ENCODE measurements around the gene EIPR1. TPM values are rescaled to one million over a fixed set of nuclear protein-coding genes. Genes with fewer than 3 reads are reported as not detected.

The EIPR1 gene
- total RNA-seq, 1 donor from 2014 or later, result 25.9 TPM

DNA sequence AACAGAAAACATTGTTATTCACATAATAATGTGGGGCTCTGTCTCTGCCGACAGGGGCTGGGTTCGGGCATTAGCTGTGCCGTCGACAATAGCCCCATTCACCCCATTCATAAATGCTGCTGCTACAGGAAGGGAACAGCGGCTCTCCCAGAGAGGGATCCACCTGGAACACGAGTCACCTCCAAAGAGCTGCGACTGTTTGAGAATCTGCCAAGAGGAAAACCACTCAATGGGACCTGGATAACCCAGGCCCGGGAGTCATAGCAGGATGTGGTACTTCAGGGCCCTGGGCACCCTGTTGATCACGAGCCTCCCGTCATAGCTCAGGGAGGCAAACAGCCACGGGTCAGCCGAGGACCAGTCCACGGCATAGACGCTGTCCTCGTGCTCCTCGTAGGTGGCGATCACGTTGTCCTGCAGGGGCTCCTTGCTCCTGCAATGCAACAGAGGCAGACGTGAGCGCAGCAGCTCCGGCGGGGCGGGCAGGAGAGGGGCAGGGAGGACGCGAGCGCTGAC, 188.5 kb downstream of the EIPR1 start:
- ATAC-seq, result no peak

DNA sequence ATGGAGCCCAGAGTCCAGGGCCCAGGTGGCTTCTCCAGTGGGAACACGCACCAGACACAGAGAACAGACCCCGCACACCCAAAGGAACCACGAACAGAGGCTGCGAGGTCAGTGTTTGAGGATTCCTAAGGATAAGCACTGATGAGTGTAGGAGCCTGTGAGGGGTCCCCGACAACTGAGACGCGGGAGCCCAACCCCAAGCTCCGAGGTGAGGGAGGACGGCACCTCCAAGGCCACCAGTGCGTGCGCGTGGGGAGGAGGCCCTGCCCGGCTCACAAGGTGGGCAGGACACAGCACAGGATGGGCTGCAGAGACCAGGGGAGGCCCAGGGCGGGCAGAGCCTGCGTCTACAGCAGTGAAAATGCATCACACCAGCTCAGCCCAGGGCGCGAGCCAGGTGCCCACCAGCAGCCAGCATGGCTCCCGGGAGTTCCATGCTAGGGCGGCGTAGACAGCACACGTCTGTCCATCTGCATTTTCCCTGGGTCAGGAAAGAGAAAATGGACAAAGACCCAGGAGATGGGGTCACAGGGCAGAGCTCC, 189.1 kb downstream of the EIPR1 start:
- no peak for ATAC-seq

DNA sequence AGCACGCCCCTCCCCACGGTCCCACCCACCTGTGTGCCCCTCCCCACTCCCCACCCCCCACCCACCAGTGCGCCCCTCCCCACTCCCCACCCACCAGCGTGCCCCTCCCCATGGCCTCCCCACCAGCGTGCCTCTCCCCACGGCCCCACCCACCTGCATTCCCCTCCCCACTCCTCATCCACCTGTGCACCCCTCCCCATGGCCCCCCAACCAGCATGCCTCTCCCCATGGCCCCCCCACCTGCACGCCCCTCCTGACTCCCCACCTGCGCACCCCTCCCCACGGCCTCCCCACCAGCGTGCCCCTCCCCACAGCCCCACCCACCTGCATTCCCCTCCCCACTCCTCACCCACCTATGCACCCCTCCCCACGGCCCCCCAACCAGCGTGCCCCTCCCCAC, 190.2 kb downstream of the EIPR1 start:
- ATAC-seq, result no peak

DNA sequence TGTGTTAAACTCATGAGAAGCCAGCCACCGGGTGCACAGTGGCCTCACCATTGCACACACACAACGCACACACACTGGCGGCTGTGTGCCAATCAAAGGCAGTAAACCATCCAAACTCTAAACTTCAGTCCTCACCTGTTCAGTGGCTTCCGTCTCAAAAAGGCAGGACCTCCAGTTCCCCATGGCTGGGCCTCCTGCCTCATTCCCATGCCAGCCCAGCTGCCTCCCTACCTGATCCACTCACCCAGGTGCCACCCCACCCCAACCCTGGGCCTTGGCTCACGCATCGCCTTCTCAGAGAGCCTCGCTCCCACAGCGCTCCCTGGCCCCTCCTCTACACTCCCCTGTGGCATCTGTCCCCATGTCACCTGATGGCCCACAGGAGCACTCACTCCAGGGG, 190.9 kb downstream of the EIPR1 start:
- no peak for ATAC-seq

DNA sequence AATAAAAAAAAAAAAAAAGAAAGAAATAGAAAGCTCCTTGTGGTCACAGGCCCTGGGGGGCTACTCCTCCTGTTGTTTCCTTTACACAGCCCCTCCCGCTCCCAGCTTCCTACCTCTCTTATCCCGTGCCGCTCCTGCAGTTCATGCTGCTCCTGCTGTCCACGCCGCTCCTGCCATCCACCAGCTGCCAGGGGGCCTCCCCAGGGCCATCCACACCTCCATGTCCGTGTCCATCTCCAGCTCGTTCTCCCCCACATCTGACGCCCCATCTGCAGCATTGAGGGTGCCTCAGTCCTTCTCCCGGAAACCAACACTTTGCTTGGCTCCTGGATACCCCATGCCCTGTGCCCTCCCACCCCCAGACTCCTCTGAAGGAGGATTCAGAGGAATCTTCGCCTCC, 191.7 kb downstream of the EIPR1 start:
- ATAC-seq, result no peak

DNA sequence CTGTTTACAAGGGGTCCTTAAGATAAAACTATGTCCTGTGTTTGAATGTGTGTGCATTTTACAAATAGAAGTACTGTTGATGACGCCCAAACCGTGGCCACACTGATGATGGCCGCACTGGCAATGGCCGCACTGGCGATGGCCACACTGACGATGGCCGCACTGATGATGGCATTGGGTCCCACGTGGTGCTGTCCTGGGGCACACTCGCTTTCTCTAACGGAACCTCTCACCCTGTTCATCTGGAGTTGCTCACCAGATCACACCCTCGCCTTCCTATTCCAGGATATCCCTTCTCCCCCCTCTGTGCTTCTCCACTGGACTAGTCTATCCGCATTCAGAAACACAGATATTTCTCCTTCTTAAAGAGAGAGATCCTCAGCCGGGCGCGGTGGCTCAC, 192.4 kb downstream of the EIPR1 start:
- no peak for ATAC-seq

DNA sequence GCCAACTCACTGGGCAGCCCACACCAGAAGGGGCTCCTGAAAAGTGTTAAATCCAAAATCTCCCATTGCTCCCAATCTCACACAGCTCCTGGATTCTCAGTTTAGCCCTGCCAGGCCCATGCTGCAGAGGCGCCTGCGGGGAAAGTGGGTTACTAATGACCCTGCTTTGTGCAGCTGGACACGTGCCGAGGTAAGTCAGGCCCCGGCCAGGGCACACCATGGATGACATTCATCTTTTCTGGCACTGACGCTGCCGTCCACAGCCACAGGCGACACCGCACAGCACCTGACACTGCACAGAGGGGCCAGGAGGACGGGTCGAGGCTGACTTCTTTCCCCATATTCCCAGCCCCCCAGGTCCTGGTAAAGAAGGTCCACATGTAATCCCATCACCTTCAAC, 193.5 kb downstream of the EIPR1 start:
- ATAC-seq, result no peak

DNA sequence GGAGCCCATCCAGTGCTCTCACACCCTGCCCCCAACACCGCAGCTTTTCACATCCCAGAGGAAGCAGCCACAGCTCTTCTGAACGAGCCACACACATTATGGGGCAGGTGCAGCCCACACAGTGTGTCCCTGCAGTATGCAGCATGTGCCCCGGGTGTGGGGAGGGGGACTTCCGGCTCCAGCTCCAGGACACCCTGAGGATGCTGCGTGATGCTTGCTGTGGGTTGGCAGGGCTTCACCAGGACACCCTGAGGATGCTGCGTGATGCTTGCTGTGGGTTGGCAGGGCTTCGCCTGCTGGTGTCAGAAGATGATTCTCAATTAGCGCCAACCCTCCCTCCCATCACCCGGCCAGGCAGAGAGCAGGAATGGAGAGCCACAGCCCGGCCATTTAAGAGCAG, 193.9 kb downstream of the EIPR1 start:
- no peak for ATAC-seq

DNA sequence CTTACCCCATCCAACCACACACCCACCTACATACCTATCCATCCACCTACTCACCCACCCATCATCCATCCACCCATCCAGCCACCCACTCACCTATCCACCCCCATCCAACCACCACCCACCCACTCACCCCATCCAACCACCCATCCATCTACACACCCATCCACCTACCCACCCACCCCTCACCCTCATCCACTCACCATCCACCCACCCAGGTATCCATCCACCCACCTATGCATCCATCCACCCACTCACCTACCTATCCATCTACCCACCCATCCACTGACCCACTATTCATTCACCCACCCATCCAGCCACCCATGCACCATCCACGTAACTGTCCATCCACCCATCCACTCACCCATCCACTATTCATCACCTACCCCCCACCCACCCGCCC, 194.8 kb downstream of the EIPR1 start:
- no peak for ATAC-seq

DNA sequence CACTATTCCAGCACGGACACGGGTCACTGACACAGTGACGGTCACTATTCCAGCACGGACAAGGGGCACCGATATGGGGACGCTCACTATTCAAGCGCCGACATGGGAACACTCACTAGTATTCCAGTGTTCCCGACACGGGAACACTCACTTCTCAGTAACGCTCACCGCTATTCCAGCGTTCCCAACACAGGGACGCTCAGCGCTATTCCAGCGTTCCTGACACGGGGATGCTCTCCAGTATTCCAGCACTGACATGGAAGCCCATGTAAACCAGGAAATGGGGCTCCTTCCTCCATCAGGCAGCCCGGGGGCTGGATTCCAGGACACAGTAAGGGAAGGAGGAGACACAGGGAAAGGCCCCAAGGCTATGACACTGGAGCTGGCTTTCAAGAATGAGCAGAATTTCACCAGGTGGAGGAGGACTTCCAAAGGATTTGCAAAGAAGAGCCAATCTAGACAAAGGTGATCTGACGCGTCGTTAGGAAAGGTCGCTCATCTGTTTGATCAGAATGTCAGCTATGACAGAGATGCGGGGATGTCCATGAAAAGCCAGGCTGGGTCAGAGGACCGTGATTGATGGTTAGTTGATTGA, 196.1 kb downstream of the EIPR1 start:
- no peak for ATAC-seq

DNA sequence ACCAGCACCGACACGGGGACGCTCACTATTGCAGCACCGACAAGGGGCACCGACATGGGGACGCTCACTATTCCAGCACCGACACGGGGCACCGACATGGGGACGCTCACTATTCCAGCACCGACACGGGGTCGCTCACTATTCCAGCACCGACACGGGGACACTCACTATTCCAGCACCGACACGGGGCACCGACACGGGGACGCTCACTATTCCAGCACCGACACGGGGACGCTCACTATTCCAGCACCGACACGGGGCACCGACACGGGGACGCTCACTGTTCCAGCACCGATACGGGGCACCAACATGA, 196.8 kb downstream of the EIPR1 start:
- peak; percentile 5 for ATAC-seq

DNA sequence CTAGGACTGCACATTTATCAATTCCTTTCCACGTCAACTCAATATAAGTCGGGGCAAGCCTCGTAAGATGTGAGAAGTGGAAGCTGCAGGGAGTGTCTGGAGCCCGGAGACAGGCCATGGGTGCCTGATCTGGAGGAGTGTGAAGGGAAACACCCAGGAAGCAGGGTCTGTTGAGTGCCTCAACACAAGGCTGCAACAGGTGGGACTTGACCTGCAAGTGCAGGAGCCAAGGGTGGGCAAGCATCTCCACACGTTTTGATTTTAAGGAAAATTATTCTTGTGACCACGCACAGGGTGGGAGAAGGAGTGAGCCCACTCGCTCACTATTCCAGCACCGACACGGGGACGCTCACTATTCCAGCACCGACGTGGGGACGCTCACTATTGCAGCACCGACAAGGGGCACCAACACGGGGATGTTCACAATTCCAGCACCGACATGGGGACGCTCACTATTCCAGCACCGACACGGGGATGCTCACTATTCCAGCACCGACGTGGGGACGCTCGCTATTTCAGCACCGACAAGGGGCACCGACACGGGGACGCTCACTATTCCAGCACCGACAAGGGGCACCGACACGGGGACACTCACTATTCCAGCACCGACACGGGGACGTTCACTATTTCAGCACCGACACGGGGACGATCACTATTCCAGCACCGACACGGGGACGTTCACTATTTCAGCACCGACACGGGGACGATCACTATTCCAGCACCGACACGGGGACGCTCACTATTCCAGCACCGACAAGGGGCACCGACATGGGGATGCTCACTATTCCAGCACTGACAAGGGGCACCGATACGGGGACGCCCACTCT, 197.3 kb downstream of the EIPR1 start:
- peak; percentile 13 for ATAC-seq

DNA sequence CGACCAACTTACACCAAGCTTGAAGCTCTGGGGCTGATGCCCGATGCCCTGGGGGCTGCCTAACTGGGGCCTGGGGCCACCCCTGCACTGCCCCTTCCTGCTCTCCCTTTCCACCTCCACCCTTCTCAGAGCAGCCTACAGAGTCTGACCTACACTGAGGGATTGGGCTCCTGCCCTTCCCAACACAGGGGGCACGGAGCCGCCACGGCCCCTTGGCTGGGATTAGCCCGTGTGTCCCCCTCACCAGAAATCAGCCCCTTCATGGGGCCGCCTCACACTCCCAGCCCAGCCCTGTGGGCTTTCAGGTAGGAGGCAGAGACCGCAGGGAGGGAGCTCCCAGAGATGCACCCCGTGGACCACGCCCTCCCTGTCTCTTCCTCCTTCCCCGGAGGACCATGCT, 198.0 kb downstream of the EIPR1 start:
- no peak for ATAC-seq

DNA sequence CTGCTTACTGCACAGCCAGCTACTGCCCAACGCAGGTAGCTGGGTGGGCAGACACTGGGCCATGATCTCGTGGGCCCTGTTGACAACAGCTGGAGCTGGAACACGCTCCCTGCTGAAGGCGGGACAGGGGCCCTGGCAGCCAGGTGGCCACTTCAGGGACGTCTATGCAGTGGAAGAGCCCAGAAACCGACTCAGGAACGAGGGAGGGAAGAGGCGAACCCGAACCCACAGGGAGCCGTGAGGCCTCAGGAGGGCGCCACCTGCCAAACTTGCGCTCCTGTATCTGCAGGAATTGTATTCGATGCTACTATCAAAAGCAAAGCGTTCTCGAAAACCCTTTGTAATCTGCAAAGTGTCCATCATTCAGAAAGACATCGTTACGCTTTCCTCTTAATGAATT, 198.4 kb downstream of the EIPR1 start:
- no peak for ATAC-seq

DNA sequence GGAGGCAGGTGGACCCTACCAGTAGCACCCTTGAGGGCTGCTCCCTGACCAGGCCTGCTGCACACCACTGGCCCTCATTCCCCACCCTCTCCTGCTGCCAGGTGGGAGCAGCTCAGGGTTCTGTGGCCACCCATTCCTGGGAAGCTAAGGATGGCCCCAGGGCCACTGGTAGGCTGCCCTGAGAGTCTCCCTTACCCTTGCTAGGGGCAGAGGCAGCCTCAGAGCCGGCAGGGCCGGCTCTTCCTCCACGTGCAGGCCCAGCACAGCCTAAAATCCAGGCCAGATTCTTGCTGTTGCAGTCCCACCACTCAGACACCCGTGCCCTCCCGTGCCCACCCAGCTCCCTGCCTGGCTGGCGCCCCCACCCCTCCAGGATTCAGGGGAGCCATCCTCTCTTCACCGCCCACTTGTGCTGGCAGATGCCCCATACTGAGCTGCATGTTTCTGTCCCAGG, 199.0 kb downstream of the EIPR1 start:
- no peak for ATAC-seq

DNA sequence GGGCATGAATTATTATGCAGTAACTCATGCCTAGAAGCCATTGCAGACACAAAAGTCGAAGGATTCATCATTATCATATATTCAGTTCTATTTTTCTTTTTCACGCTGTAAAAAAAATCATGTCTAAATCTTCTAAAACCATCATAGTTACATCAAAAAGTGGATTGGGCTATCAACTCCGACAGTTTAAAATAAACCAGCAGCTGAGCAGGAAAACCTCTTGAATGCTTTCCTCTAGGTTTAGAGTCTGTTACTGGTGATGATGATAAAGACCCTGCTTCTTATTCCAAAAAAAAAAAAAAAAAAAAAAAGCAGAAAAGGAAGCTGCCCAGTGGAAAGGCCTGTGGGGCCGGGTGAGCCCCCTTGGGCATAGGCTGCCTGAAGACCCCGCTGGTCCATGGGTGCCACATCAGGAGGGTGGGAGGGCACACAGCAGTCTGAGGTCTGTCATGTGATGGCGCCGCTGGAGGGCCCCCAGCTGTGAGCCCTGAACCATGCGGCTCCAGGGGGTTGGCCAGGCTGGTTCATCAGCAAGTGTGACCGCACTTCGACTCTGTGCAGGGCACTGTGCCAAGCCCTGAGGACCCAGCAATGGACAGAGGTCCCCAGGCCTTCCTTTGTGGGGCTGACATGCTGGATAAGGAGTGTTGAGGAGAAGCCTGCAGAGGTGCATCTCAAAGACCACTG, 199.6 kb downstream of the EIPR1 start:
- ATAC-seq, result no peak

DNA sequence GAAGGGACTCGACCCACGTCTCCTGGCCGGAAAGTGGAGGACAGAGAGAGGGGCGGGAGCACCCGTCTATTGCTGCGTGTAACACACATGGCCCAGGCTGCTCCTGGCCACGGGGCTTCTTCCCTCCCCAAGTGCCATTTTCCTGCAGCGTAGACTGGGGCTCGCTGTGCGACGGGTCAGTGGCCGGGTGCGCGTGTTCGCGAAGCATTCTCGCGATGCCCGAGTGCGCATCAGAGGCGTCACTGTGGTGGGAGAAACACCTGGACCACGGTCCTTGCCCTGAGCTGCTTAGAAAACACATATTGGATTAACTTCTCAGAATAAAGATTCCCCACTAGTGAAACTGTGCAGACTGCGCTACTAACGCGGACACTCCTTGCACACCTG, 200.8 kb downstream of the EIPR1 start:
- no peak for ATAC-seq

DNA sequence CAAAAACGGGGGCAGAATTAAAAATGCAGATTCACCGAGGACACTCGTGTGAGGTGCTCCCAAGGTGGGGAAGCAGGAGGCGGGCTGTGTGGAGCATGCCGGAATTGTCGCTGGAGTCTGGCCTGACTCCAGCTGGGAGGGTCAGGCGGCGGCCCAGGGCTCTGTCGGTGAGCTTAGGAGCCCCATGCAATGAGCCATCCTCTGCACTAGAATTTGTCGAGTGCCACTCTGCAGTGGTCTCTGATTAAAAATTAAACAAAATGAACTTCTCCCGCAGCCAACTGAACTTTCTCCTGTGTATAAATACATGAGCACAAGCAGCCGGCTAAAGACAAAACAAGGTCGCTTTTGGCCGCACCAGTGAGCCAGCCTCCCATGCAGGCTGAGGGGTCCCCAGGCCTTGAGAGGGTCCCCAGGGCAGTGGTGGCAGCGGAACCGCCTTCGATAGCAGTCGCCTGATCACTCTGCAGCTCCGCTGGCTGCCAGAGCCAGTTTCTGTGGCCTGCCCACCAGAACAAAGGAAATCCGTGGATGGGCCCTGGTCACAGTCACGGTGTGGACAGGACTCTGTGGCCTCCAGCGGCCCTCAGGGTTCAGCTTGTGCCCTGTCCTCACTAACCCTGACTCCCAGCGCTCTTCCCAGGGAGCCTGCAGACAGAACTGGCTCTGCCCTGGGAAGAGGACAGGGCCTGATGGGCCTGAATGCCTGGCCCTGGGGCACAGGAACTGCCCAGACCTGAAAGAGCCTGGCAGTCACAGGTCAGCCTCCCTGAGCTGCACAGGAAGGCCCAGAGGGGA, 201.3 kb downstream of the EIPR1 start:
- no peak for ATAC-seq

DNA sequence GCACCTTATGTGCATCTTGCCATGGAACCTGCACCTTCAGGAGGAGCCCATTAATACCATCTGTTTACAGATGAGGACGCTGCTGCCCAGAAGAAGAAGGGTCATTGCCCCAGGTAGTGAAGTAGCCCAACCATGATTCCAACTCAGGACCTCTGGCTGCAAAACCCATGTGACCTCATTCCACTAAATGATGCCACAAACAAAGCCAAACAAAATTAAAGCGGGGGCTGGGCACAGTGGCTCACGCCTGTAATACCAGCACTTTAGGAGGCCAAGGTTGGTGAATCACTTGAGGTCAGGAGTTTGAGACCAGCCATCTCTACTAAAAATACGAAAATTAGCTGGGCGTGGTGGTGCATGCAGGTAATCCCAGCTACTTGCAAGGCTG, 202.1 kb downstream of the EIPR1 start:
- ATAC-seq, result no peak

DNA sequence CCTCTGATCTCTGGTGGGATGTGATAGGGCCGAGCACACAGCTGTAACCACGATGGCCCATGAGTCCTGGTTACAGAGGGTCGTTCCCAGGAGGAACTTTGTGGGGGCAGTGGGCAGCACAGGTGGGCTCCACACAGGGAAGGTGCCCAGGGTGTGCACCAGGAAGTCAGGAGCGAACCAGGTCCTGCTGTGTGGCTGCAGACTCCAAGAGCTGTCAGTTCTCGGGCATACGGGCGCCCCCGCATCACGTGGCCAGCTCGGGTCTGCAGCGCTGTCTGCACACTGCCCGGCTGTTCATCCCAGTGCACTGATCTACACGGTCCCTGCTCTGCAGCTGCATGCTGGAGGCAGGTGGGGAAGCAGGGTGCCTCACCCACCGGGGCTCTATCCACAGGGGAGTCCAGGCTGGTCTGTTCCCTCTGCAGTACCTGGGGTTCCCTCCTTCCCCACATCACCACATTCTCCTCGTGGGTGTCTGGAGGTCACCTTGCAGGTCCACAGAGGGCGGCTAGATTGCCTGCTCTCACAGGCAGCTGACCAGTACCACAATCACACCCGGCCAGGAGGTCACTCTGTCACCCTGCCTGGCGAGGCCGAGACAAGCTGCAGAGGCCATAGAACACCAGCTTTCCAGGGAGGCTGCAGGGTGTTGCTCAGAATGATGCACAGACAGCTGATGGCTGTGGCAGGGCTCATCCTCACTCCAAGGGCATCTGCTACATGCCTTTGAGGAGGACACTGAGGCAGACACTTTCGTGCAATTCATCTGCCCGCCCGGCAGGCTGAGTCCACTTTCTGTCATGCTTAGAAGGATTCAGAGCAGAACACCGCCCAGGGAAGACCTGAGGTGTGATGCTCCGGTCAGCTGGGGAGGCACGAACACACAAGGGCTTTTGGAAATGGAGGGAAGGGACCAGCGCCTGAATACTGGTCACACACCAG, 202.7 kb downstream of the EIPR1 start:
- ATAC-seq, result no peak

DNA sequence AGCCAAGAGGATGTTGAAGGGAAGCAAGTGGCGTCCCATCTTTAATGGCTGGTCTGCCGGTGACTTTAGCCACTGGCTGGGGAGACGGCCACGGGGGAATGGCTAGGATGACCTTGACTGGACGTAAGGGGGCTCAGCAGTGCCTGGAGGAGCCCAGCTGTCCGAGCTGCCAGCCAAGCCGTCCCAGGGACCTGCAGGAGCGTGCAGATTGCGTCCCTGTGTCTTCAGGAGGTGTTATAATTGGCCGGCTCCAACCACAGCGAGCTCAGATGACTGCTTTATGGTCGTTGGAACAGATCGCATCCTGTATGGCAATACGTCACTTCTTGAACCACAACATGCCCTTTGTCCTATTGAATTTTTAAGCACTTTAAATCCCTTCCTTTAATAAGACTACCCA, 204.6 kb downstream of the EIPR1 start:
- ATAC-seq, result peak; percentile 77
